ENCODE results near the gene FTCDNL1.

FTCDNL1 gene

DNA sequence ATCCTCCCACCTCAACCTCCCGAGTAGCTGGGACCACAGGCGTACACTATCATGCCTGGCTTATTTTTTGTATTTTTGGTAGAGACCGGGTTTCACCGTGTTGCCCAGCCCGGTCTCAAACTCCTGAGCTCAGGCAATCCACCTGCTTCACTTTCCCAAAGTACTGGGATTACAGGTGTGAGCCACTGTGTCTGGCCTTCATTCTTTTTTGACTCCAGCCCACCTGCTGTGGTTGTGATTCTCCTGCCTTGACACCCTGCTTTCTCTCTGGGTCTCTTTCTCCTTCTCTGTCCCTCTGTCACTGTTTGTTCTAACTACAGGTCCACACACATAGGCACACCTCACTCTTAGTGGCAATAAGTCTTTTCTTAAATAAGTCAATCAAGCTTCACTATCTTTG is 85.3 kb downstream of the FTCDNL1 start:
- H3K4me3 ChIP-seq (replicated peaks; ENCODE audit: low read depth, low read length), result no peak overlapping the region
- no peak for DNase-seq (ENCODE audit: extremely low read depth, low read depth)
- no peak for TF ChIP-seq CTCF (IDR thresholded peaks at IDR 0.05; ENCODE audit: low read depth, low read length, missing control alignments)

DNA sequence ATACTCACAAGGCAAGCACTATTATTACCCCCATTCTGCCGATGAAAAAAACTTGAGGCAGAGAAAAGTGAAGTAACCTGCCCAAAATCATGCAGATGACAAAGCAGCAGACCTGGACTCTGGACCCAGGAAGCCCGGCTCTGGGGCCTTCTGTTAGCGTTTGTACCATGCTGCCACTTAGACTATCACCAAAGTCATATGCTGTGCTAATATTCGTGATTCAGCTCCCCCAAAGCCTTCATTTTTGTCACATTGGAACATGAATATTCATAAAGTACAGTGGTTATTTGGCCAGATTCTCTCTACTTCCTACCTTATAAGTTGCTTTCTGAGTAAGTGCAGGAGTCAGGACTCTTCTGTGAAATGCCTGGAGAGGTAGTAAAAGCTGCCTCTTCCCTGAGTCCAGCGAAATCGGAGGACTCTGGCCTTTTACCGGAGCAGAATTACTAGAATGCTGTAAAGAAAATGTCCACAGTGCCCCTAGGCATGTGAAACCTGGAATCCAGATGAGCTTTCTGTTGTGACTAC is 86.7 kb downstream of the FTCDNL1 start:
- DNase-seq (ENCODE audit: extremely low read depth, low read depth), result no peak
- TF ChIP-seq CTCF (IDR thresholded peaks at IDR 0.05; ENCODE audit: low read depth, low read length, missing control alignments), result no peak
- H3K4me3 ChIP-seq (replicated peaks; ENCODE audit: low read depth, low read length), result no peak overlapping the region

- TF ChIP-seq CTCF (IDR thresholded peaks at IDR 0.05; ENCODE audit: low read depth, low read length, missing control alignments), result no peak
- DNase-seq (ENCODE audit: extremely low read depth, low read depth), result no peak
- H3K4me3 ChIP-seq (replicated peaks; ENCODE audit: low read depth, low read length), result no peak overlapping the region
These were observed 88.0 kb downstream of the FTCDNL1 start for GRCh38 chr2:199762963-199763362.

DNA sequence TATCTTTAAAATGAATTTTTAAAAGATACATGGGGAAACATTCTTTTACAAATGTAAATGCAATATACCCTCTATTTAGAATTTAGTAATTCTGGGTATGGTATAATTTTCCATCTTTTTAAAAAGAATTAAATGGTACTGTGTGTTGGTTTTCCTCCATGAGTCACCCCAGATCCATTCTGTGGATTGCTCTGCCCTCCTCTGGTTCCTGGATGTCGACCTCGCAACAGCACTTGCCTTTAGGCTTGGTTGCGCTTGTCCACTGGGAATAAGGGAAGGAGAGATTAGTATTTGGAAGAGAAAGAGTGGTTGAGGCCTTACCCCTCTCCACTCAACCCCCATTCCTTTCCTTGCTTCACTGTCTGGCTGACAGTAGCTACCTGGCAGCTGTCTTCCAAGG is 90.4 kb downstream of the FTCDNL1 start:
- H3K4me3 ChIP-seq (replicated peaks; ENCODE audit: low read depth, low read length), result no peak overlapping the region
- TF ChIP-seq CTCF (IDR thresholded peaks at IDR 0.05; ENCODE audit: low read depth, low read length, missing control alignments), result no peak
- DNase-seq (ENCODE audit: extremely low read depth, low read depth), result no peak

GRCh38 chr2:199757233-199757870 is 93.6 kb downstream of the FTCDNL1 start:
- no peak for TF ChIP-seq CTCF (IDR thresholded peaks at IDR 0.05; ENCODE audit: low read depth, low read length, missing control alignments)
- no peak overlapping the region for H3K4me3 ChIP-seq (replicated peaks; ENCODE audit: low read depth, low read length)
- DNase-seq (ENCODE audit: extremely low read depth, low read depth), result no peak

- no peak for DNase-seq (ENCODE audit: extremely low read depth, low read depth)
- no peak overlapping the region for H3K4me3 ChIP-seq (replicated peaks; ENCODE audit: low read depth, low read length)
- no peak for TF ChIP-seq CTCF (IDR thresholded peaks at IDR 0.05; ENCODE audit: low read depth, low read length, missing control alignments)
These were observed 94.2 kb downstream of the FTCDNL1 start for GRCh38 chr2:199756743-199757142.

DNA sequence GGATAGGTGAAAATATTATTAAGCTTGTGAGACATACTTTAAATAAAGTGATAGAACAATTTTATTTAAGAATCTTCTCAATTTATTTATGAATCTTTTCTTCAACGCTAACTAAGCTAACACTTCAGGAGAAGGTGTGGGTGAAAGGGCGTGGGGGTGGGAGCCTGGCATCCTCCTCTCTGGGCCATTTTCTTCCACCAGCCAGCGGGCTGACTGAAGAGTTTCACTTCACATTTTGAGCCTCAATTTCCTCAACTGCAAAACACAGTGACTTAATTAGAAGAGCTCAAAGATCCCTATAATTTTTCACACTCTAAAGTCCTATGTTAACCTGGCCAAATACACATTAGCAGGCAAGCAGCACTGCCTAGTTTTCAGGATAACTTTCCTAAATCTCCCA is 94.8 kb downstream of the FTCDNL1 start:
- H3K4me3 ChIP-seq (replicated peaks; ENCODE audit: low read depth, low read length), result no peak overlapping the region
- no peak for DNase-seq (ENCODE audit: extremely low read depth, low read depth)
- no peak for TF ChIP-seq CTCF (IDR thresholded peaks at IDR 0.05; ENCODE audit: low read depth, low read length, missing control alignments)

All from HFF-Myc (cell line).